K562 (cell line): ENCODE results near the gene SP140L. TPM values are rescaled to one million over a fixed set of nuclear protein-coding genes. Genes with fewer than 3 reads are reported as not detected.

Experiments used
- ATAC-seq: fragments of 200-7000 bp; cut with Tn5 transposase; 3 replicates; pipeline ENCODE4 v1.9.1; 2020; ENCODE audit warnings: moderate library complexity
- BruUV-seq: library from RNA; stranded (reverse); fragments of 400-500 nt; replicated peaks from 2 replicates; lab custom pipeline; 2021; lab: Mats Ljungman, UMichigan
- CTCF ChIA-PET: fragments of 300-600 bp; formaldehyde crosslinking; extraction: SDS; loops from one replicate; lab custom pipeline; 2021; ENCODE audit warnings: low intra/inter-chr PET ratio; lab: Yijun Ruan, JAX
- POLR2A ChIA-PET: fragments of 300-600, 350-650 bp; sonication (Branson Sonifier 250); formaldehyde crosslinking; extraction: SDS; loops from one replicate; lab custom pipeline; 2021; ENCODE audit warnings: antibody characterized with exemption, inconsistent platforms; lab: Yijun Ruan, JAX
- DNase-seq, 4 experiments: peaks; one replicate each; pipeline versions ENCODE4 v3.0.0 to v3.0.0-alpha.2; 2011 to 2018; ENCODE audit warnings: low spot score in 3 of 4, mixed read lengths in 3 of 4; ENCODE audit errors: extremely low read depth in 1 of 4
- FAIRE-seq: peaks from 2 replicates; lab custom pipeline; 2011; peaks lifted over from hg19 to GRCh38; lab: Jason Lieb, UNC
- H2AFZ ChIP-seq: 2 replicates; pipeline ENCODE4 v1.6.0; 2011; ENCODE audit warnings: low read depth, low read length, control low read depth, inconsistent platforms
- H3K27ac ChIP-seq: fragments of 200-600 bp; 3 replicates; pipeline ENCODE4 v1.8.0; 2011; ENCODE audit warnings: low read depth, mild to moderate bottlenecking, control low read depth, inconsistent platforms, low read length, moderate library complexity, mixed read lengths; ENCODE audit errors: extremely low read depth
- H3K27me3 ChIP-seq, 2 experiments: fragments of 300-600 bp in 1 of 2; 2 replicates in 1 of 2; 3 replicates in 1 of 2; pipeline versions ENCODE4 v1.6.0 to v1.8.0; 2011; ENCODE audit warnings: inconsistent platforms in 2 of 2, low read length in 2 of 2, mild to moderate bottlenecking in 1 of 2, mixed read lengths in 1 of 2, moderate library complexity in 1 of 2; ENCODE audit not compliant: control insufficient read depth in 2 of 2, insufficient read depth in 2 of 2
- H3K36me3 ChIP-seq: fragments of 300-600 bp; 3 replicates; pipeline ENCODE4 v1.8.0; 2011; ENCODE audit warnings: mild to moderate bottlenecking, low read length, inconsistent platforms; ENCODE audit not compliant: control insufficient read depth, insufficient read depth
- H3K4me1 ChIP-seq, 2 experiments: fragments of 200-600 bp in 1 of 2; replicated peaks in 1 of 2; 2 replicates in 1 of 2; 3 replicates in 1 of 2; pipeline versions ENCODE4 v1.5.1 to v1.8.0; 2011; ENCODE audit warnings: inconsistent platforms in 2 of 2, low read length in 2 of 2, mild to moderate bottlenecking in 1 of 2, mixed read lengths in 1 of 2, moderate library complexity in 1 of 2; ENCODE audit not compliant: control insufficient read depth in 2 of 2, insufficient read depth in 2 of 2
- H3K4me2 ChIP-seq: 2 replicates; pipeline ENCODE4 v1.6.1; 2011; ENCODE audit warnings: low read length, control low read depth, inconsistent platforms, mixed read lengths; ENCODE audit not compliant: insufficient read depth
- H3K4me3 ChIP-seq: fragments of 200-600 bp; sonication (generic), shearing (Covaris generic); 2 replicates; pipeline ENCODE4 v1.5.1; 2016; ENCODE audit warnings: control low read depth, inconsistent platforms
- H3K79me2 ChIP-seq: fragments of 200-600 bp; 3 replicates; pipeline ENCODE4 v1.8.0; 2011; ENCODE audit warnings: low read length, inconsistent platforms; ENCODE audit not compliant: control insufficient read depth, insufficient read depth
- H3K9ac ChIP-seq, 2 experiments: 2 replicates each; pipeline versions ENCODE4 v1.6.0 to v1.6.1; 2011; ENCODE audit warnings: low read depth in 2 of 2, low read length in 2 of 2, control low read depth in 1 of 2, inconsistent platforms in 1 of 2, mild to moderate bottlenecking in 1 of 2, mixed read lengths in 1 of 2; ENCODE audit not compliant: insufficient read depth in 1 of 2
- H3K9me1 ChIP-seq: one replicate; pipeline ENCODE4 v1.6.0; 2011; ENCODE audit warnings: inconsistent platforms, mild to moderate bottlenecking, low read length, moderate library complexity; ENCODE audit not compliant: control insufficient read depth, insufficient read depth
- H3K9me3 ChIP-seq: replicated peaks from 2 replicates; pipeline ENCODE4 v1.5.1; 2011; ENCODE audit warnings: low read depth, low read length, inconsistent platforms; ENCODE audit not compliant: control insufficient read depth, insufficient read depth
- H4K20me1 ChIP-seq: replicated peaks from 2 replicates; pipeline ENCODE4 v1.6.1; 2011; ENCODE audit warnings: low read length, inconsistent platforms, mixed read lengths; ENCODE audit not compliant: control insufficient read depth, insufficient read depth
- CTBP1 ChIP-seq: fragments of 450-650 bp; IDR thresholded peaks from 2 replicates; pipeline ENCODE4 v1.6.1; 2016; ENCODE audit warnings: borderline replicate concordance
- FOXK2 ChIP-seq, 2 experiments: fragments of 450-650 bp; IDR thresholded peaks in 1 of 2; conservative IDR thresholded peaks in 1 of 2; 2 replicates each; pipeline ENCODE4 v1.6.1; 2016; ENCODE audit warnings: low read depth in 2 of 2, mild to moderate bottlenecking in 1 of 2
- HNRNPUL1 ChIP-seq: fragments of 200-400 bp; formaldehyde crosslinking; IDR thresholded peaks from 2 replicates; pipeline ENCODE4 v1.6.1; 2017; ENCODE audit warnings: low read length
- MEIS2 ChIP-seq: fragments of 450-650 bp; IDR thresholded peaks from 2 replicates; pipeline ENCODE4 v1.6.1; 2014; ENCODE audit warnings: mild to moderate bottlenecking; ENCODE audit not compliant: partially characterized antibody
- NBN ChIP-seq: fragments of 450-650 bp; IDR thresholded peaks from 2 replicates; pipeline ENCODE4 v1.6.1; 2016; ENCODE audit warnings: low read depth, mild to moderate bottlenecking
- NFYB ChIP-seq: IDR thresholded peaks from 2 replicates; pipeline ENCODE4 v1.6.1; 2011; ENCODE audit warnings: mild to moderate bottlenecking, moderate library complexity; ENCODE audit not compliant: insufficient read length; ENCODE audit errors: extremely low read depth
- POLR3G ChIP-seq: IDR thresholded peaks from 2 replicates; pipeline ENCODE4 v1.6.1; 2011; ENCODE audit not compliant: insufficient read length, insufficient replicate concordance; ENCODE audit errors: extremely low read depth
- SIRT6 ChIP-seq: IDR thresholded peaks from one replicate; pipeline ENCODE4 v1.6.1; 2012; ENCODE audit warnings: low read depth, mild to moderate bottlenecking, control low read depth, inconsistent platforms, low read length, moderate library complexity
- SNRNP70 ChIP-seq: fragments of 200-400 bp; formaldehyde crosslinking; optimal IDR thresholded peaks from 2 replicates; pipeline ENCODE3; 2017; ENCODE audit warnings: low read depth, low read length
- ZNF232 ChIP-seq: sonication (generic); formaldehyde crosslinking; IDR thresholded peaks from 2 replicates; pipeline ENCODE4 v1.8.0; 2022; ENCODE audit warnings: mild to moderate bottlenecking, missing genetic modification reagents
- ZNF551 ChIP-seq: fragments of 250-450 bp; sonication (Bioruptor Pico); IDR thresholded peaks from 2 replicates; pipeline ENCODE4 v1.5.0; 2021; ENCODE audit warnings: mild to moderate bottlenecking, moderate library complexity
- WGBS: fragments of 100-300 bp; shearing (Covaris generic); methylation state at CpG from one replicate; pipeline ENCODE4 v1.1.6; 2016; ENCODE audit warnings: low coverage, mixed read lengths; ENCODE audit not compliant: insufficient coverage; ENCODE audit errors: missing lambda C conversion rate; 5-methylcytosine and 5-hydroxymethylcytosine counted together
- in situ Hi-C: fragments of 300-500 bp; cut with MboI; formaldehyde crosslinking; loops from 4 replicates; pipeline ENCODE4 v1.15.0; 2018; ENCODE audit warnings: inconsistent platforms, mixed read lengths
- intact Hi-C: fragments of 100-400 bp; cut with micrococcal nuclease; formaldehyde crosslinking; loops from 2 replicates; pipeline ENCODE4 v1.14.2; 2022
- polyA plus RNA-seq, 8 experiments: library from polyadenylated mRNA; depleted of rRNA in 4 of 8; stranded (reverse) in 5 of 8; unstranded in 3 of 8; fragments of >200 nt; fragmentation: Nextera tagmentation in 2 of 8; fragmentation: Illumina TruSeq in 1 of 8; extraction: Ambion mirVana in 2 of 8; extraction: Trizol in 1 of 8; gene quantifications; 2 replicates each; pipeline versions ENCODE4 v1.2.1 to v1.2.3, GENCODE V29; 2011 to 2014; ENCODE audit warnings: inconsistent platforms in 1 of 8, missing spikeins in 1 of 8
- total RNA-seq, 7 experiments: library from RNA; depleted of rRNA in 6 of 7; stranded (reverse); fragments of >200 nt in 6 of 7; fragmentation: Illumina TruSeq in 2 of 7; extraction: Trizol in 2 of 7; gene quantifications; 2 replicates each; pipeline versions ENCODE4 v1.2.1 to v1.2.3, GENCODE V29; 2011 to 2021; ENCODE audit warnings: low replicate concordance in 1 of 7
- TF ChIP-seq, protein P1 (sequence below), 2 experiments: fragments of 450-650 bp in 1 of 2; sonication (generic) in 1 of 2; formaldehyde crosslinking; conservative IDR thresholded peaks; 2 replicates each; pipeline versions ENCODE4 v1.4.0 to v1.8.1; 2020 to 2022; ENCODE audit warnings: mild to moderate bottlenecking in 1 of 2, missing genetic modification reagents in 1 of 2
- TF ChIP-seq, protein P2 (sequence below): fragments of 250-450 bp; sonication (Bioruptor Pico); IDR thresholded peaks from 2 replicates; pipeline ENCODE4 v1.4.0; 2020; ENCODE audit warnings: mild to moderate bottlenecking, moderate library complexity
- TF ChIP-seq, protein P3 (sequence below): sonication (generic); formaldehyde crosslinking; IDR thresholded peaks from 2 replicates; pipeline ENCODE4 v1.8.0; 2022; ENCODE audit warnings: missing genetic modification reagents, mild to moderate bottlenecking, moderate library complexity, borderline replicate concordance
- TF ChIP-seq, protein P4 (sequence below): IDR thresholded peaks from 2 replicates; pipeline ENCODE4 v1.6.1; 2014; ENCODE audit warnings: antibody characterized with exemption

Gene SP140L
- total and polyA plus RNA-seq, 9 of the 15 experiments (the other 6 are each of a cell fraction or from before 2014, with no cell fraction given) = 4.0 to 15.5 (median 11.3) TPM

DNA sequence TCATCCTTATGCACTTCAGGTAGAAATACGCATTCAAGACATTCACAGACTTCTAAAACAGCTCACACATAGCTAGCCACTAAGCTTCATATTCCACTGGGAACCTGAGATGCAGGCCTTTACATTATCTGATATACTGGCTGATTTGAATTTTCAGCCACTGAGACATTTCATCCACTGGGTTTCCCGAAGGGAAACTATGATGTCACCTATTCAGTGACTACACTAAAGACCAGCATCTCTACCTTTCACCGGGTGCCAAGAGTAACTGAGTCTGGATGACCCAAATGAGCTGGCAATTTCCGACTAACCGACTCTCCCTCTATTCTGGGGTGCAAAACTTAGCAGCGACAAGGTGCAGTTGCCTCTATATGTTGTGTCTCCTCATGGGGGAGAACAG lies 31.8 kb upstream of the SP140L start:
- H4K20me1 ChIP-seq = no peaks in the 10 kb centered on the region
- H3K4me2 ChIP-seq = no peak overlapping the region
- no peak for DNase-seq
- TF ChIP-seq, protein P1, sequence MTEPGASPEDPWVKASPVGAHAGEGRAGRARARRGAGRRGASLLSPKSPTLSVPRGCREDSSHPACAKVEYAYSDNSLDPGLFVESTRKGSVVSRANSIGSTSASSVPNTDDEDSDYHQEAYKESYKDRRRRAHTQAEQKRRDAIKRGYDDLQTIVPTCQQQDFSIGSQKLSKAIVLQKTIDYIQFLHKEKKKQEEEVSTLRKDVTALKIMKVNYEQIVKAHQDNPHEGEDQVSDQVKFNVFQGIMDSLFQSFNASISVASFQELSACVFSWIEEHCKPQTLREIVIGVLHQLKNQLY (CRISPR knock-in tag; conservative IDR thresholded peaks at IDR 0.05) = no peak
- TF ChIP-seq FOXK2 (conservative IDR thresholded peaks at IDR 0.05 in 1 of 2, IDR thresholded peaks at IDR 0.05 in 1 of 2; ENCODE audit: low read depth in 2 of 2) (no peak), POLR3G (no peak), ZNF551 (CRISPR knock-in tag) (no peak), NBN (no peak), MEIS2 (no peak), SIRT6 (no peak), ZNF232 (CRISPR knock-in tag) (no peak), HNRNPUL1 (no peak), NFYB (no peak), CTBP1 (no peak), SNRNP70 (no peak)
- TF ChIP-seq, protein P2, sequence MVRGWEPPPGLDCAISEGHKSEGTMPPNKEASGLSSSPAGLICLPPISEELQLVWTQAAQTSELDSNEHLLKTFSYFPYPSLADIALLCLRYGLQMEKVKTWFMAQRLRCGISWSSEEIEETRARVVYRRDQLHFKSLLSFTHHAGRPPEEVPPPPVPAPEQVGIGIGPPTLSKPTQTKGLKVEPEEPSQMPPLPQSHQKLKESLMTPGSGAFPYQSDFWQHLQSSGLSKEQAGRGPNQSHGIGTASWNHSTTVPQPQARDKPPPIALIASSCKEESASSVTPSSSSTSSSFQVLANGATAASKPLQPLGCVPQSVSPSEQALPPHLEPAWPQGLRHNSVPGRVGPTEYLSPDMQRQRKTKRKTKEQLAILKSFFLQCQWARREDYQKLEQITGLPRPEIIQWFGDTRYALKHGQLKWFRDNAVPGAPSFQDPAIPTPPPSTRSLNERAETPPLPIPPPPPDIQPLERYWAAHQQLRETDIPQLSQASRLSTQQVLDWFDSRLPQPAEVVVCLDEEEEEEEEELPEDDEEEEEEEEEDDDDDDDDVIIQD (CRISPR knock-in tag) = no peak
- TF ChIP-seq, protein P3, sequence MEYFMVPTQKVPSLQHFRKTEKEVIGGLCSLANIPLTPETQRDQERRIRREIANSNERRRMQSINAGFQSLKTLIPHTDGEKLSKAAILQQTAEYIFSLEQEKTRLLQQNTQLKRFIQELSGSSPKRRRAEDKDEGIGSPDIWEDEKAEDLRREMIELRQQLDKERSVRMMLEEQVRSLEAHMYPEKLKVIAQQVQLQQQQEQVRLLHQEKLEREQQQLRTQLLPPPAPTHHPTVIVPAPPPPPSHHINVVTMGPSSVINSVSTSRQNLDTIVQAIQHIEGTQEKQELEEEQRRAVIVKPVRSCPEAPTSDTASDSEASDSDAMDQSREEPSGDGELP = no peak
- TF ChIP-seq, protein P4, sequence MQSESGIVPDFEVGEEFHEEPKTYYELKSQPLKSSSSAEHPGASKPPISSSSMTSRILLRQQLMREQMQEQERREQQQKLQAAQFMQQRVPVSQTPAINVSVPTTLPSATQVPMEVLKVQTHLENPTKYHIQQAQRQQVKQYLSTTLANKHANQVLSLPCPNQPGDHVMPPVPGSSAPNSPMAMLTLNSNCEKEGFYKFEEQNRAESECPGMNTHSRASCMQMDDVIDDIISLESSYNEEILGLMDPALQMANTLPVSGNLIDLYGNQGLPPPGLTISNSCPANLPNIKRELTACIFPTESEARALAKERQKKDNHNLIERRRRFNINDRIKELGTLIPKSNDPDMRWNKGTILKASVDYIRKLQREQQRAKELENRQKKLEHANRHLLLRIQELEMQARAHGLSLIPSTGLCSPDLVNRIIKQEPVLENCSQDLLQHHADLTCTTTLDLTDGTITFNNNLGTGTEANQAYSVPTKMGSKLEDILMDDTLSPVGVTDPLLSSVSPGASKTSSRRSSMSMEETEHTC = no peak
- no peaks in the 10 kb centered on the region for H3K79me2 ChIP-seq
- BruUV-seq = no TSS peak
- no peak overlapping the region for H3K27ac ChIP-seq
- in situ Hi-C loops = no loop called here
- 0% methylated on average over 5 of the region's 6 CpGs for WGBS
- H3K9ac ChIP-seq = no peak overlapping the region
- no peaks in the 10 kb centered on the region for H3K9me3 ChIP-seq
- no peaks in the 10 kb centered on the region for H3K36me3 ChIP-seq
- FAIRE-seq = no peak
- H3K27me3 ChIP-seq = 0 out of 5 replicates have a peak, but pooled peaks cover 0 to 5% of the 10 kb centered on the region in 2 experiments
- ChIA-PET POLR2A (no interaction called here), CTCF (no interaction called here)
- ATAC-seq = no peak
- H3K4me3 ChIP-seq = no peak overlapping the region
- intact Hi-C loops = no loop called here
- H3K9me1 ChIP-seq = no peaks in the 10 kb centered on the region
- no peak overlapping the region for H2AFZ ChIP-seq
- no peaks in the 10 kb centered on the region for H3K4me1 ChIP-seq
